GF-D8 (cell line): Measurements from ENCODE around the gene LRRC14B.
"Not testable (repeated sequence)": the region's sequence is repeated elsewhere in the genome, so short reads cannot be mapped to it uniquely, and the experiment has no call there.

Experiments
- DNase-seq: peaks from one replicate; lab custom pipeline; 2025; lab: John Stamatoyannopoulos, UW

Gene LRRC14B

GRCh38 chr5:192970-193831 is 1.9 kb downstream of the LRRC14B start:
- no peak for DNase-seq

GRCh38 chr5:194102-194501 is 2.8 kb downstream of the LRRC14B start:
- DNase-seq: no peak

DNA sequence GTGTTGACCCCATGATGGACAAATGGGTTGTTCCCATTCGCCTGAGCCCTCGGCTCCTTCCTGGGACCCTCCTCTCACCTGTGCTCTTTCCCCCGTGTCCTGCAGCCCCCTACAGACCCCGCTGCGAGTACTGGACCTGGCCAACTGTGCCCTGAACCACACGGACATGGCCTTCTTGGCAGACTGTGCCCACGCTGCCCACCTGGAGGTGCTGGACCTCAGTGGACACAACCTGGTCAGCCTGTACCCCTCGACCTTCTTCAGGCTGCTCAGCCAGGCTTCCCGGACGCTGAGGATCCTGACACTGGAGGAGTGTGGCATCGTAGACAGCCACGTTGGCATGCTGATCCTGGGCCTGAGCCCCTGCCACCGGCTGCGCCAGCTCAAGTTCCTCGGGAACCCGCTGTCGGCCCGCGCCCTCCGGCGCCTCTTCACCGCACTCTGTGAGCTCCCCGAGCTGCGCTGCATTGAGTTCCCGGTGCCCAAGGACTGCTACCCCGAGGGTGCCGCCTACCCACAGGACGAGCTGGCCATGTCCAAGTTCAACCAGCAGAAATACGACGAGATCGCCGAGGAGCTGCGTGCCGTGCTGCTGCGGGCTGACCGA is 3.4 kb downstream of the LRRC14B start:
- DNase-seq: no peak

GRCh38 chr5:195401-196160 is 4.3 kb downstream of the LRRC14B start:
- DNase-seq: no peak

DNA sequence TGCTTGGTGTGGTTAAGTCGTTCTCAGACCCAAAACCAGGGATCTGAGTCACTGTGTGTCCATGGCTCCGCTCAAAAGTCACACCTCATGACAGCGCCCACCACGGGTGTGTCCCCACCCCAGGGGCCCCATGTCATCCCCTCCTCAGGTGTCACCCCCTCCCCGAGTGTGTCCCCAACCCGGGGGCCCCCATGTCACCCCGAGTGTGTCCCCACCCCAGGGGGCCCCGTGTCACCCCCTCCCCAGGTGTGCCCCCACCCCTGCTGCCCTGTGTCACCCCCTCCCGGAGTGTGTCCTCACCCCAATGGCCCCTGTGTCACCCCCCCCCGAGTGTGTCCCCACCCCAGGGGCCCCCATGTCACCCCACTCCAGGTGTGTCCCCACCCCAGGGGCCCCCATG is 5.1 kb downstream of the LRRC14B start:
- DNase-seq: no peak

GRCh38 chr5:197031-197430 is 5.7 kb downstream of the LRRC14B start:
- DNase-seq: not testable (repeated sequence)

- DNase-seq: no peak
Measured at GRCh38 chr5:197892-198489, 6.7 kb downstream of the LRRC14B start.

DNA sequence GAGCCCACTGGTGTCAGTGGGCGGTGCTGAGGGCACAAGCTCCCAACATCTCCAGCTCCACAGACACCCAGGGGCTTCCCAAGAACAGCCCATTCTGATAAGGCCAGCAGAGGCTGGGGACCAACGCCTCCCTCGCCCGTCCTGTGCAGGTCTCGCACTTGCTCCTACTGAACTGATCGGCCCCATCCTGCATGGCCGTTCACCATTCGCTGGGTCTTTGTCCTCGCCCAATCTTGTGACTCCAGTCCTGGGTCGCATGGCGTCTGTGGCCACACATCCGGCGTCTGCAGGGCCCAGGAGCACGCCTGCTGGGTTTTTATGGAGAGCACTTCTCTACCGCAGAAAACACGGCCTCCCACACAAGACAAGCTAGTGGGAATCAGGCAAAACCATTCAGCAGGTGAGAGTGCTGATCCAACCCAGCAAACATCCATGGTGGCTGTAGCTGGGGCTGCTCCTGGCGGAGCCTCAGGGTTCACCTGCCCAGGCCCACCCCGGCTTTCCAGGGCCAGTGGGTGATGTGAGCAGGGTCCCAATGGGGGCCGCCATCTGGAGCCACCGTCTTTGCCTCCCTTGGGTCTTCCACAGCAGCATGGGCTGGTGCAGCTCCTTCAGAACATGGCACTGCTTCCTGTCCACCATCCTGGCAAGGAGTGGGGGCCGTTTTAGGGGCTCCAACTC is 7.4 kb downstream of the LRRC14B start:
- DNase-seq: no peak

DNA sequence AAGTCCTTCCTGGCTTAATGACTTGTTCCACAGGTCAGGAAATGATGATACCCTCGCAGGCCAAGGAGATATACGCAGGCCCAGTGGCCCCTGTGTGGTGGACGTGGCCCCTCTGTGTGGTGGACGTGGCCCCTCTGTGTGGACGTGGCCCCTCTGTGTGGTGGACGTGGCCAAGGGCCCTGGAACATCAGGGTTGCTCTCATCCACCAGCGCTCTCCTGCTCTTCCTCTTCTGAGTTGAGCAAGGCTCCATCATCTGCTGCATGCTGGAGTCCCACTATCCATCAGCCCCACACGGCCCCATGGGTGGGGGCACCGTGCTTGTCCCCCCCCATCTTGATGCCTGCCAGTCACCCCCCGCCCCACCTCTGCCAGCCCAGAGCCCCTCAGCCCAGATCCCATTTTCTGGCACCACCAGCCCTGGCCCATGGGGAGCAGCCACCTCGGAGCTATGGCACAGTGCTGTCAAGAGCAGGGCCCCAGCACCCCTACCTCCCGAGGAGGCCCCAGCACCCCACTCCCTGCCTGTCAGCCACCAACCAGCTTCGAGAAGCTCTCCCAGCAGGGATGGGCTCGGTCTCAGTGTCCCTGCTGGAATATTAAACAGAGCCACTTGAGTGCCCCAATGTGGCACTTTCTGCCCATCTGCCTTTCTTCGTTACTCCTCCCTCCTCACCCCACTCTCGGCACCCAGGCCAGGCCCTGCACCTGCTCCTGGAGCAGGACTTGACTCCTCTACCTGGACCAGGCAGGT is 8.1 kb downstream of the LRRC14B start:
- DNase-seq: no peak

- no peak for DNase-seq
Measured at GRCh38 chr5:199950-200645, 8.8 kb downstream of the LRRC14B start.

DNA sequence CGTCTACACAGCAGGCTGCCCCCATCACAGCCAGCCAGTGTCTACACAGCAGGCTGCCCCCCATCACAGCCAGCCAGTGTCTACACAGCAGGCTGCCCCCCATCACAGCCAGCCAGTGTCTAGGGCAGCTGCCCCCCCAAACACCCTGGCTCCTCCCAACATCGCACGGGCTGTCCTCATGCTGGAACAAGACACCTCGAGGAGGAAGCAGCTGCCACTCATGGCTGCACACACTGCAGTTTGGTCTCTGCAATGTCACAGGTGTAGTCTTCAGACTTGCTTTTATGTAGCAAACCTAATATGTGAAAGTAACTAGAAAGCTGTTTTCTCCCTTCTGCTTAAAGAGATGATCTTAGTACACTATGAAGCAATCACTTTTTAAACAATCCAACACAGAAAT is 9.7 kb downstream of the LRRC14B start:
- no peak for DNase-seq

GRCh38 chr5:201672-202071 is 10.4 kb downstream of the LRRC14B start:
- DNase-seq: no peak

GRCh38 chr5:203246-203930 is 12.1 kb downstream of the LRRC14B start:
- no peak for DNase-seq

DNA sequence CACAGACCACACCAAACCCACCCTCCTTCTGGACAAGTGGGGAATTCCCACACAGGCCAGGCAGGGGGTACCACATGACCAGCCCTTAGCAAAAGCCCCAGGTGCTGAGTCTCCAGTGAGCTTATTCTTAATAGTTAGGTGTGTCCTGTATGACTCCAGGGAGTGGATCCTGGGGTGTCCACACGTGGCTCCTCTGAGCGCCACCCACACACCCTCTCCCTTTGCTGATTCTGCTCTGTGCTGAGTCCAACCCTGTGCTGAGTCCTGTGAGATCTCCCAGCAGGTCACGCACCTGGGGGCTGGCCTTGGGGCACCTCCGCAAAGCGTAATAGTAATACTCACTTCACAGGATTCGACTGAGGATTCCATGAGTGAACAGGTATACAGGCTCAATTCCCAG is 12.7 kb downstream of the LRRC14B start:
- DNase-seq: no peak

GRCh38 chr5:204462-204861 is 13.2 kb downstream of the LRRC14B start:
- no peak for DNase-seq

DNA sequence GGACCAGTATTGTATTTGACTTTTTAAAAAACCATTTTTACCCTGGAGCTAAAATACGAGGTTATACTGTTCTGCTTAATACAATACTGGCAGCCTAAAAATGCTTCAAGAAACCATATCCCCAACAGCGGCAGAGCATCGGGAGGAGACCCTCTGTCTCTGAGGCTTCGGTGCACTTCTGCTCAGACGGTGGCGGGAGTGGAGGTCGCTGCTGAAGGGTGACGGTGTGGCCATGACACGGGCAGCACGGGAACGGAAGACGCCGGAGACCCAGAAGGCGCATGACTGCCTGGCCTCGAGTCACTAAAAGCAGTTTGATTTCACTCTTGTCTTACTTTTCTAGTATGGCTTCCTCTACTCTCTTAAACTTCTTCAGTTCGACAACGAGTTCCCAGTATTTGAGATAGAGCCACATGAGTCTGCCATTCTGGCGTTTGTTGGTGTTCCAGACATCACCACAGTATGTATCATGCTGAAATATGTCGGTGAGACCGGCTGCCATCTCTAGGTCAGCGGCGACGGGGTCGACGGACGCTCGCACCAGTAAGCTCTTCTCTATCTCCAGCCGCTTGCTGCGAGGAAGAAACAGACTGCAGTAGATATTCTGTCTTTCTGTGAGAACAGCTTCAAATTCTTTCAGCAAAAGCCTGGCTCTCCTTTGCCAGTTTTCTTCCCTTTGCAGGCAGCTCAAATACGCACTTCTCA is 13.8 kb downstream of the LRRC14B start:
- DNase-seq: no peak

DNA sequence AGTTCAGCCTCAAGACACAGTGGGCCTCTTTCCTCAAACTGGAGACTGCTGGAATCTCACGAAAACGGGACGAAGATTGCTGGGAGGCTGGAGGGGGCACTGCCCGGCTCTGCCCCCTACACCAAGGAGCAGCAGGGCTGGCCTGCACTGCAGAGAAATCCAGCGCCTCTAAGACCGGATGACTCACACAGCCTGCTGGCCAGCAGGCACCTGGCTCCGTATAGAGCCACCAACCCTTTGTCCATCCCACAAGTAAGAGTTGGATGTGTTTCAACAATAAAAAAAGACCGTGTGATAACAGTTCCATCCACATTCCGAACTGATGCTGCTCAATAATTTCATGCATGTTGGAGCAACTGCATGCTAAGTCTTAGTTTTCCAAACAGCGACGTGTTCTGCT is 15.1 kb downstream of the LRRC14B start:
- no peak for DNase-seq

- no peak for DNase-seq
Measured at GRCh38 chr5:206927-207536, 15.7 kb downstream of the LRRC14B start.

GRCh38 chr5:207599-207998 is 16.3 kb downstream of the LRRC14B start:
- DNase-seq: no peak
